SK-N-SH treated with all-trans-retinoic acid at 6 μM for 48 hours (cell line): ENCODE results near the gene PARVB.
"Not testable (repeated sequence)": the region's sequence is repeated elsewhere in the genome, so short reads cannot be mapped to it uniquely, and the experiment has no call there.

Source experiments
- ATAC-seq: fragments of 200-7000 bp; cut with Tn5 transposase; 3 replicates; pipeline ENCODE4 v1.9.1; 2020; ENCODE audit warnings: mild to moderate bottlenecking, moderate library complexity
- ARNTL ChIP-seq: fragments of 450-650 bp; formaldehyde crosslinking; IDR thresholded peaks from 2 replicates; pipeline ENCODE4 v1.5.0; 2020; ENCODE audit warnings: low read depth, mild to moderate bottlenecking, moderate library complexity, borderline replicate concordance
- BACH2 ChIP-seq: fragments of 250-450 bp; sonication (Bioruptor Pico); IDR thresholded peaks from 2 replicates; pipeline ENCODE4 v1.9.0; 2021; ENCODE audit warnings: mild to moderate bottlenecking, borderline replicate concordance
- CSDC2 ChIP-seq: fragments of 250-450 bp; sonication (Bioruptor Pico); IDR thresholded peaks from 2 replicates; pipeline ENCODE4 v1.5.0; 2020; ENCODE audit warnings: mild to moderate bottlenecking, moderate library complexity
- ESRRG ChIP-seq: fragments of 250-450 bp; sonication (Bioruptor Pico); IDR thresholded peaks from 2 replicates; pipeline ENCODE4 v1.6.1; 2021; ENCODE audit warnings: mild to moderate bottlenecking
- GLIS3 ChIP-seq: fragments of 250-450 bp; sonication (Bioruptor Pico); IDR thresholded peaks from 2 replicates; pipeline ENCODE4 v1.5.0; 2020; ENCODE audit warnings: mild to moderate bottlenecking, moderate library complexity
- ISL1 ChIP-seq: fragments of 250-450 bp; sonication (Bioruptor Pico); IDR thresholded peaks from 2 replicates; pipeline ENCODE4 v2.1.2; 2022; ENCODE audit warnings: mild to moderate bottlenecking, moderate library complexity
- OSR1 ChIP-seq: fragments of 250-450 bp; sonication (Bioruptor Pico); IDR thresholded peaks from 2 replicates; pipeline ENCODE4 v1.8.0; 2022; ENCODE audit warnings: moderate library complexity, mild to moderate bottlenecking, inconsistent platforms
- PPARA ChIP-seq: fragments of 250-450 bp; sonication (Bioruptor Pico); IDR thresholded peaks from 2 replicates; pipeline ENCODE4 v1.5.0; 2020; ENCODE audit warnings: mild to moderate bottlenecking, borderline replicate concordance
- RARB ChIP-seq: fragments of 250-450 bp; sonication (Bioruptor Pico); IDR thresholded peaks from 2 replicates; pipeline ENCODE4 v1.8.0; 2021; ENCODE audit warnings: mild to moderate bottlenecking, moderate library complexity
- SNAI2 ChIP-seq: fragments of 250-450 bp; sonication (Bioruptor Pico); IDR thresholded peaks from 2 replicates; pipeline ENCODE4 v1.5.0; 2020; ENCODE audit warnings: mild to moderate bottlenecking, moderate library complexity
- TCF4 ChIP-seq: fragments of 250-450 bp; sonication (Bioruptor Pico); IDR thresholded peaks from 2 replicates; pipeline ENCODE4 v1.8.0; 2021; ENCODE audit warnings: mild to moderate bottlenecking, moderate library complexity, borderline replicate concordance
- TOX ChIP-seq: fragments of 250-450 bp; sonication (Bioruptor Pico); IDR thresholded peaks from 2 replicates; pipeline ENCODE4 v1.8.0; 2021; ENCODE audit warnings: mild to moderate bottlenecking, moderate library complexity, borderline replicate concordance
- ZC3H10 ChIP-seq: fragments of 250-450 bp; sonication (Bioruptor Pico); IDR thresholded peaks from 2 replicates; pipeline ENCODE4 v1.5.1; 2021; ENCODE audit warnings: mild to moderate bottlenecking, moderate library complexity
- ZFP3 ChIP-seq: fragments of 250-450 bp; sonication (Bioruptor Pico); IDR thresholded peaks from 2 replicates; pipeline ENCODE4 v1.5.0; 2020; ENCODE audit warnings: mild to moderate bottlenecking, moderate library complexity
- ZFP30 ChIP-seq: fragments of 450-650 bp; formaldehyde crosslinking; IDR thresholded peaks from 2 replicates; pipeline ENCODE4 v1.5.0; 2022; ENCODE audit warnings: mild to moderate bottlenecking, moderate library complexity
- ZNF8 ChIP-seq: fragments of 450-650 bp; formaldehyde crosslinking; IDR thresholded peaks from 2 replicates; pipeline ENCODE4 v1.5.0; 2020; ENCODE audit warnings: mild to moderate bottlenecking, moderate library complexity
- TF ChIP-seq, protein P1 (sequence below): fragments of 250-450 bp; sonication (Bioruptor Pico); IDR thresholded peaks from 2 replicates; pipeline ENCODE4 v1.5.0; 2020; ENCODE audit warnings: mild to moderate bottlenecking, moderate library complexity
- TF ChIP-seq, protein P2 (sequence below): fragments of 250-450 bp; sonication (Bioruptor Pico); IDR thresholded peaks from 2 replicates; pipeline ENCODE4 v1.8.0; 2021; ENCODE audit warnings: low read depth, mild to moderate bottlenecking, moderate library complexity, borderline replicate concordance
- TF ChIP-seq, protein P3 (sequence below): fragments of 250-450 bp; sonication (Bioruptor Pico); IDR thresholded peaks from 2 replicates; pipeline ENCODE4 v1.5.1; 2021; ENCODE audit warnings: mild to moderate bottlenecking, moderate library complexity
- TF ChIP-seq, protein P4 (sequence below): fragments of 250-450 bp; sonication (Bioruptor Pico); IDR thresholded peaks from 2 replicates; pipeline ENCODE4 v1.5.1; 2020; ENCODE audit warnings: low read depth, mild to moderate bottlenecking, moderate library complexity

Gene PARVB

DNA sequence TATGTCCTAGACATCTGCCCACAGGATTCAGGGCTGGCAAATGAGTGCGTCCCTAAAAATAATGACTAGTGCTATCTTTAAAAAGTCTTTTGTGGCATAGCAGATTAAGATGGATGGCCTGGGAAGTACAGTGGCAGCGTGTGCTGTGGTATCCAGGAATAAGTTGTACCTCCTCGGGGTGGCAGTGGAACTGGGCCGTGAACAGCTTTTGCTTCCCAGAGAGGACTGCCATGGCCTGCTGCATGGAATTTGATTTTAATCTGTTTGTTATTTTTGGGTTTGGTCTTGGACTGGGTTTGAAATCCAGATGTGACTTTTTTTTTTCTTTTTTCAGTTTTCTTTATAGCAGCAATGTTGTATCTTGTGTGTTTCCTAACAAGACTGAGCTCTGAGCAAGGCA, 85.3 kb downstream of the PARVB start:
- ATAC-seq, result no peak
- TF ChIP-seq ZC3H10 (CRISPR knock-in tag) (no peak), ARNTL (CRISPR knock-in tag) (no peak), RARB (CRISPR knock-in tag) (no peak), GLIS3 (CRISPR knock-in tag) (no peak), TOX (no peak), ESRRG (CRISPR knock-in tag) (no peak), BACH2 (CRISPR knock-in tag) (no peak), SNAI2 (no peak)
- TF ChIP-seq, protein P1, sequence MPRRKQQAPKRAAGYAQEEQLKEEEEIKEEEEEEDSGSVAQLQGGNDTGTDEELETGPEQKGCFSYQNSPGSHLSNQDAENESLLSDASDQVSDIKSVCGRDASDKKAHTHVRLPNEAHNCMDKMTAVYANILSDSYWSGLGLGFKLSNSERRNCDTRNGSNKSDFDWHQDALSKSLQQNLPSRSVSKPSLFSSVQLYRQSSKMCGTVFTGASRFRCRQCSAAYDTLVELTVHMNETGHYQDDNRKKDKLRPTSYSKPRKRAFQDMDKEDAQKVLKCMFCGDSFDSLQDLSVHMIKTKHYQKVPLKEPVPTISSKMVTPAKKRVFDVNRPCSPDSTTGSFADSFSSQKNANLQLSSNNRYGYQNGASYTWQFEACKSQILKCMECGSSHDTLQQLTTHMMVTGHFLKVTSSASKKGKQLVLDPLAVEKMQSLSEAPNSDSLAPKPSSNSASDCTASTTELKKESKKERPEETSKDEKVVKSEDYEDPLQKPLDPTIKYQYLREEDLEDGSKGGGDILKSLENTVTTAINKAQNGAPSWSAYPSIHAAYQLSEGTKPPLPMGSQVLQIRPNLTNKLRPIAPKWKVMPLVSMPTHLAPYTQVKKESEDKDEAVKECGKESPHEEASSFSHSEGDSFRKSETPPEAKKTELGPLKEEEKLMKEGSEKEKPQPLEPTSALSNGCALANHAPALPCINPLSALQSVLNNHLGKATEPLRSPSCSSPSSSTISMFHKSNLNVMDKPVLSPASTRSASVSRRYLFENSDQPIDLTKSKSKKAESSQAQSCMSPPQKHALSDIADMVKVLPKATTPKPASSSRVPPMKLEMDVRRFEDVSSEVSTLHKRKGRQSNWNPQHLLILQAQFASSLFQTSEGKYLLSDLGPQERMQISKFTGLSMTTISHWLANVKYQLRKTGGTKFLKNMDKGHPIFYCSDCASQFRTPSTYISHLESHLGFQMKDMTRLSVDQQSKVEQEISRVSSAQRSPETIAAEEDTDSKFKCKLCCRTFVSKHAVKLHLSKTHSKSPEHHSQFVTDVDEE (CRISPR knock-in tag), result no peak
- TF ChIP-seq, protein P2, sequence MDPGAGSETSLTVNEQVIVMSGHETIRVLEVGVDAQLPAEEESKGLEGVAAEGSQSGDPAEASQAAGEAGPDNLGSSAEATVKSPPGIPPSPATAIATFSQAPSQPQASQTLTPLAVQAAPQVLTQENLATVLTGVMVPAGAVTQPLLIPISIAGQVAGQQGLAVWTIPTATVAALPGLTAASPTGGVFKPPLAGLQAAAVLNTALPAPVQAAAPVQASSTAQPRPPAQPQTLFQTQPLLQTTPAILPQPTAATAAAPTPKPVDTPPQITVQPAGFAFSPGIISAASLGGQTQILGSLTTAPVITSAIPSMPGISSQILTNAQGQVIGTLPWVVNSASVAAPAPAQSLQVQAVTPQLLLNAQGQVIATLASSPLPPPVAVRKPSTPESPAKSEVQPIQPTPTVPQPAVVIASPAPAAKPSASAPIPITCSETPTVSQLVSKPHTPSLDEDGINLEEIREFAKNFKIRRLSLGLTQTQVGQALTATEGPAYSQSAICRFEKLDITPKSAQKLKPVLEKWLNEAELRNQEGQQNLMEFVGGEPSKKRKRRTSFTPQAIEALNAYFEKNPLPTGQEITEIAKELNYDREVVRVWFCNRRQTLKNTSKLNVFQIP, result no peak

DNA sequence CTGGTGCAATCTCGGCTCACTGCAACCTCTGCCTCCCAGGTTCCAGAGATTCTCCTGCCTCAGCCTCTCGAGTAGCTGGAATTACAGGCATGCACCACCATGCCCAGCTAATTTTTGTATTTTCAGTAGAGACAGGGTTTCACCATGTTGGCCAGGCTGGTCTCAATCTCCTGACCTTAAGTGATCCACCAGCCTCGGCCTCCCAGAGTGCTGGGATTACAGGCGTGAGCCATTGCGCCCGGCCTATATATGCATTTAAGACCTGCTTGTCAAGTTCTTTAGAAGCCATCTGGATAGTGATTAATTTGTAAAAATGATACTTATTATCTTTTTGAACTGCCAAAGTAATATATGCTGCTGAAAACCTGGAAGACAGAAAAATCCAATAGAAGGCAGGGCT, 86.6 kb downstream of the PARVB start:
- not testable (repeated sequence) for ATAC-seq

DNA sequence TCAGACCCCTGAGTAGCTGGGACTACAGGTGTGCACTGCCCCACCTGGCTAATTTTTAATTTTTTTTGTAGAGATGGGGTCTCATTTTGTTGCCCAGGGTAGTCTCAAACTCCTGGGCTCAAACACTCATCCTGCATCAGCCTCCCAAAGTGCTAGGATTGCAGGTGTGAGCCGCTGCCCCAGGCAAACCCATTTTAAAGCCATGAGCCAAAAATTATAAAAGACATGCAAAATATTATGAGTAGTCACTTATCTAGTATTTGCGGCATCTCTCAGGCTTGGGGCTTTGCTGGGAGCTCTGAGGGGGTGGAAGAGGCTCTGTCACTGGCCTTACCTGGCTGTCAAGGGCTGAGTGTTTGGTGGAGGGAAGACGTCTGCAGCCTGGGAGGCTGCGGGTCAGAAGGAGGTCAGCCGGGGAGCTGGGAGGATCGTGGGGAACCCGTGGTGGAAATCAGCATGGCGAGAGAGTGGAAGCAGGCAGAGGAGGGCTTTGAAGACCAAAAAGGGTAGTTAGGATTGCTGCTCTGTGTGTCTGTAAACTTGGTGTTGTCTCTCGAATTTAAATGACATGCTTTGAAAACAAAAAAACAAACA, 87.6 kb downstream of the PARVB start:
- ATAC-seq, result no peak
- no peak for TF ChIP-seq TCF4 (CRISPR knock-in tag)
- no peak for TF ChIP-seq SNAI2
- TF ChIP-seq ESRRG (CRISPR knock-in tag), result no peak

DNA sequence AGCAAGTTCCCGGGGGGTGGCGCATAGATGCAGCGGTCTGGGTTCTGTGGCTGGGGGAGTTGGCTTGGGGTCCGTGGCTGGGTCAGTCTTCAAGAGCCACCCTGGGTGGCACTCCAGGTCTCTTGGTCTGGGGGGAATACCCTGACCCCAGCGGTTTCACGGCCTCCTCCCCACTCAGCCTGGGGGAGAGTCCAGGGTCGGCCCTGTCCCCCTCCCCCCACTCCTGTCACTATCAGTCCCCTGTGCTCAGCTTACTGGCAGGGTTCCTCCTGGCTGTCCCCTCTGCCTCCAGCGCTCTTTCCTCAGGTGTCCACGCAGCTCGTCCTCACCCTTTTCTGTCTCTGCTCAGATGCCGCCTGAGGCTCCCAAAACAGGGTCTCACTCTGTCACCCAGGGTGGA, 88.1 kb downstream of the PARVB start:
- ATAC-seq, result no peak
- TF ChIP-seq ARNTL (CRISPR knock-in tag), result no peak
- no peak for TF ChIP-seq ZFP30 (CRISPR knock-in tag)

DNA sequence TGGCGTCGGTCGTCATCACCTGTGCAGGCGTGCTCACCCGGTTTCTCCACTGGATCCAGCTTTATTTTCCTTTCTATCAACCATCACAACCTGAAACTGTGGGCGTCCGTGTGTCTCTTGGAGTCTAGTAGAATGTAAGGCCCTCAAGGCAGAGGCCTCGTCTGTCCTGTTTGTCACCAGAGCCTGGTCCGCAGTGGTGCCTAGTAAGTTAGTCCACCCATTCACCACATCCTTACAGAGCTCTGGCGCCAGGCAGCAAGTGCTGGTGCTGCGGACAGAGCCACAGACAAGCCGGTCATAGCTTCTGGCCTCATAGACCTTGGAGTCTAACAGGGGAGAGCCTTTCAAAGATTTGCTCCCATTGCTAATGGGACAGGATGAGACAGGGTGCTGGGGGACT, 92.2 kb downstream of the PARVB start:
- TF ChIP-seq PPARA (CRISPR knock-in tag) (no peak), OSR1 (no peak), ARNTL (CRISPR knock-in tag) (no peak), ZC3H10 (CRISPR knock-in tag) (no peak), BACH2 (CRISPR knock-in tag) (no peak), ZFP30 (CRISPR knock-in tag) (no peak), ESRRG (CRISPR knock-in tag) (no peak), ZFP3 (CRISPR knock-in tag) (no peak), GLIS3 (CRISPR knock-in tag) (no peak), ISL1 (CRISPR knock-in tag) (no peak), ZNF8 (no peak), RARB (CRISPR knock-in tag) (no peak), SNAI2 (no peak), CSDC2 (no peak)
- TF ChIP-seq, protein P3, sequence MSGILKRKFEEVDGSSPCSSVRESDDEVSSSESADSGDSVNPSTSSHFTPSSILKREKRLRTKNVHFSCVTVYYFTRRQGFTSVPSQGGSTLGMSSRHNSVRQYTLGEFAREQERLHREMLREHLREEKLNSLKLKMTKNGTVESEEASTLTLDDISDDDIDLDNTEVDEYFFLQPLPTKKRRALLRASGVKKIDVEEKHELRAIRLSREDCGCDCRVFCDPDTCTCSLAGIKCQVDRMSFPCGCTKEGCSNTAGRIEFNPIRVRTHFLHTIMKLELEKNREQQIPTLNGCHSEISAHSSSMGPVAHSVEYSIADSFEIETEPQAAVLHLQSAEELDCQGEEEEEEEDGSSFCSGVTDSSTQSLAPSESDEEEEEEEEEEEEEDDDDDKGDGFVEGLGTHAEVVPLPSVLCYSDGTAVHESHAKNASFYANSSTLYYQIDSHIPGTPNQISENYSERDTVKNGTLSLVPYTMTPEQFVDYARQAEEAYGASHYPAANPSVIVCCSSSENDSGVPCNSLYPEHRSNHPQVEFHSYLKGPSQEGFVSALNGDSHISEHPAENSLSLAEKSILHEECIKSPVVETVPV (CRISPR knock-in tag), result no peak
- TF ChIP-seq, protein P4, sequence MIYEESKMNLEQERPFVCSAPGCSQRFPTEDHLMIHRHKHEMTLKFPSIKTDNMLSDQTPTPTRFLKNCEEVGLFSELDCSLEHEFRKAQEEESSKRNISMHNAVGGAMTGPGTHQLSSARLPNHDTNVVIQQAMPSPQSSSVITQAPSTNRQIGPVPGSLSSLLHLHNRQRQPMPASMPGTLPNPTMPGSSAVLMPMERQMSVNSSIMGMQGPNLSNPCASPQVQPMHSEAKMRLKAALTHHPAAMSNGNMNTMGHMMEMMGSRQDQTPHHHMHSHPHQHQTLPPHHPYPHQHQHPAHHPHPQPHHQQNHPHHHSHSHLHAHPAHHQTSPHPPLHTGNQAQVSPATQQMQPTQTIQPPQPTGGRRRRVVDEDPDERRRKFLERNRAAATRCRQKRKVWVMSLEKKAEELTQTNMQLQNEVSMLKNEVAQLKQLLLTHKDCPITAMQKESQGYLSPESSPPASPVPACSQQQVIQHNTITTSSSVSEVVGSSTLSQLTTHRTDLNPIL (CRISPR knock-in tag), result no peak
- TF ChIP-seq, protein P2, result no peak
- no peak for ATAC-seq
